Chondrocyte (in vitro differentiated cells): ENCODE data around the gene VPS13D. TPM values are rescaled to one million over a fixed set of nuclear protein-coding genes. Genes with fewer than 3 reads are reported as not detected.
"Not testable (repeated sequence)": the region's sequence is repeated elsewhere in the genome, so short reads cannot be mapped to it uniquely, and the experiment has no call there.

Experiments
- DNase-seq: peaks from one replicate; pipeline ENCODE4 v3.0.0; 2021; ENCODE audit warnings: mixed read lengths, low spot score
- H3K27ac Mint-ChIP-seq: one replicate; pipeline ENCODE4 v1.8.0; 2021; ENCODE audit warnings: mild to moderate bottlenecking, moderate library complexity, mixed read lengths; ENCODE audit not compliant: unreplicated experiment
- H3K27me3 Mint-ChIP-seq: 2 replicates; pipeline ENCODE4 v1.8.0; 2021; ENCODE audit warnings: low read depth, mixed read lengths
- H3K36me3 Mint-ChIP-seq: 2 replicates; pipeline ENCODE4 v1.8.0; 2021; ENCODE audit warnings: low read depth, mixed read lengths
- H3K4me1 Mint-ChIP-seq: 2 replicates; pipeline ENCODE4 v1.8.0; 2021; ENCODE audit warnings: low read depth, mild to moderate bottlenecking, mixed read lengths
- H3K4me3 Mint-ChIP-seq: one replicate; pipeline ENCODE4 v1.8.0; 2021; ENCODE audit warnings: mild to moderate bottlenecking, moderate library complexity, mixed read lengths; ENCODE audit not compliant: unreplicated experiment
- H3K9me3 Mint-ChIP-seq: 2 replicates; pipeline ENCODE4 v1.8.0; 2021; ENCODE audit warnings: low read depth, mixed read lengths
- CTCF ChIP-seq: fragments of 200-600 bp; sonication (generic); IDR thresholded peaks from 2 replicates; pipeline ENCODE4 v1.5.0; 2021; ENCODE audit warnings: antibody characterized with exemption, mild to moderate bottlenecking, moderate library complexity
- total RNA-seq: library from RNA; stranded (reverse); gene quantifications from 3 replicates; pipeline ENCODE4 v1.2.1, GENCODE V29; 2021

Gene VPS13D
- total RNA-seq, 1 donor from 2014 or later: 40.0 TPM

- no peaks in the 10 kb centered on the region for H3K27me3 Mint-ChIP-seq
- H3K9me3 Mint-ChIP-seq: peaks cover 23% of the 10 kb centered on the region
- no peak for DNase-seq
- peaks cover 74% of the 10 kb centered on the region for H3K36me3 Mint-ChIP-seq
- H3K4me1 Mint-ChIP-seq: no peaks in the 10 kb centered on the region
- H3K27ac Mint-ChIP-seq: no peak overlapping the region
- TF ChIP-seq CTCF: no peak
- no peak overlapping the region for H3K4me3 Mint-ChIP-seq
Observed at GRCh38 chr1:12387641-12388040, 157.8 kb downstream of the VPS13D start.

GRCh38 chr1:12390296-12390695, 160.5 kb downstream of the VPS13D start:
- Mint-ChIP-seq H3K9me3 (peaks cover 23% of the 10 kb centered on the region), H3K36me3 (peaks cover 56% of the 10 kb centered on the region)
- DNase-seq, H3K27me3 Mint-ChIP-seq, H3K27ac Mint-ChIP-seq, H3K4me1 Mint-ChIP-seq, H3K4me3 Mint-ChIP-seq: not testable (repeated sequence)

GRCh38 chr1:12397462-12398450, 167.9 kb downstream of the VPS13D start:
- no peaks in the 10 kb centered on the region for H3K27me3 Mint-ChIP-seq
- H3K27ac Mint-ChIP-seq: no peak overlapping the region
- H3K36me3 Mint-ChIP-seq: peaks cover 23% of the 10 kb centered on the region
- H3K4me3 Mint-ChIP-seq: no peak overlapping the region
- H3K4me1 Mint-ChIP-seq: no peaks in the 10 kb centered on the region
- no peak for TF ChIP-seq CTCF
- no peaks in the 10 kb centered on the region for H3K9me3 Mint-ChIP-seq
- DNase-seq: no peak

- peaks cover 28% of the 10 kb centered on the region for H3K36me3 Mint-ChIP-seq
- no peak for DNase-seq
- no peak overlapping the region for H3K27ac Mint-ChIP-seq
- no peaks in the 10 kb centered on the region for H3K9me3 Mint-ChIP-seq
- H3K4me1 Mint-ChIP-seq: no peaks in the 10 kb centered on the region
- no peaks in the 10 kb centered on the region for H3K27me3 Mint-ChIP-seq
- H3K4me3 Mint-ChIP-seq: no peak overlapping the region
- TF ChIP-seq CTCF: no peak
Observed at GRCh38 chr1:12398479-12398878, 168.6 kb downstream of the VPS13D start.

GRCh38 chr1:12400027-12400693, 170.3 kb downstream of the VPS13D start:
- H3K4me1 Mint-ChIP-seq: peaks cover 8% of the 10 kb centered on the region
- no peak for TF ChIP-seq CTCF
- DNase-seq: no peak
- no peak overlapping the region for H3K27ac Mint-ChIP-seq
- no peaks in the 10 kb centered on the region for H3K27me3 Mint-ChIP-seq
- no peak overlapping the region for H3K4me3 Mint-ChIP-seq
- peaks cover 36% of the 10 kb centered on the region for H3K36me3 Mint-ChIP-seq
- no peaks in the 10 kb centered on the region for H3K9me3 Mint-ChIP-seq
